OCI-LY7 (cell line): Measurements from ENCODE around the gene DLGAP1. TPM values are rescaled to one million over a fixed set of nuclear protein-coding genes. Genes with fewer than 3 reads are reported as not detected.

ENCODE experiments used
- BruUV-seq: library from RNA; stranded (reverse); fragments of 400-500 nt; replicated peaks from 2 replicates; lab custom pipeline; 2021; lab: Mats Ljungman, UMichigan
- CTCF ChIA-PET: fragments of 300-600 bp; sonication (Branson Sonifier 250); formaldehyde crosslinking; loops from one replicate; lab custom pipeline; 2022; ENCODE audit warnings: antibody characterized with exemption; ENCODE audit not compliant: unreplicated experiment; lab: Charles Lee
- POLR2A ChIA-PET: fragments of 300-600 bp; sonication (Branson Sonifier 250); formaldehyde crosslinking; loops from one replicate; lab custom pipeline; 2022; ENCODE audit warnings: antibody characterized with exemption; lab: Charles Lee
- DNase-seq: peaks from one replicate; pipeline ENCODE4 v3.0.0-alpha.2; 2015; ENCODE audit warnings: low spot score
- H2AFZ ChIP-seq: fragments of 200-600 bp; sonication (generic), shearing (Covaris generic); 2 replicates; pipeline ENCODE4 v1.6.1; 2014; ENCODE audit warnings: mild to moderate bottlenecking, antibody characterized with exemption, low read length, moderate library complexity
- H3K27ac ChIP-seq: fragments of 200-600 bp; sonication (generic); 2 replicates; pipeline ENCODE4 v1.5.1; 2014; ENCODE audit warnings: mixed run types, low read depth, mild to moderate bottlenecking, moderate library complexity, low read length, inconsistent platforms; ENCODE audit not compliant: poor library complexity, severe bottlenecking
- H3K36me3 ChIP-seq: fragments of 200-600 bp; sonication (generic); 2 replicates; pipeline ENCODE4 v1.6.1; 2014; ENCODE audit warnings: mild to moderate bottlenecking, antibody characterized with exemption, low read length, moderate library complexity, mixed read lengths; ENCODE audit not compliant: insufficient read depth
- H3K4me1 ChIP-seq: fragments of 200-600 bp; sonication (generic); 2 replicates; pipeline ENCODE4 v1.5.1; 2014; ENCODE audit warnings: mild to moderate bottlenecking, low read length; ENCODE audit not compliant: insufficient read depth, poor library complexity, severe bottlenecking
- H3K4me2 ChIP-seq: fragments of 200-600 bp; sonication (generic); 2 replicates; pipeline ENCODE4 v1.6.1; 2014; ENCODE audit warnings: mild to moderate bottlenecking, low read length
- H3K4me3 ChIP-seq: fragments of 200-600 bp; sonication (generic); 2 replicates; pipeline ENCODE4 v1.5.1; 2014; ENCODE audit warnings: mild to moderate bottlenecking, low read depth, low read length; ENCODE audit not compliant: poor library complexity, severe bottlenecking
- H3K79me2 ChIP-seq: fragments of 200-600 bp; sonication (generic); 2 replicates; pipeline ENCODE4 v1.6.1; 2016; ENCODE audit warnings: low read depth, mild to moderate bottlenecking, low read length, moderate library complexity, mixed read lengths; ENCODE audit not compliant: insufficient read depth
- H3K9me2 ChIP-seq: fragments of 200-600 bp; sonication (generic); 2 replicates; pipeline ENCODE4 v1.6.1; 2016; ENCODE audit warnings: mild to moderate bottlenecking, low read length, mixed read lengths; ENCODE audit not compliant: insufficient read depth
- H3K9me3 ChIP-seq: fragments of 200-600 bp; sonication (generic); 2 replicates; pipeline ENCODE4 v1.6.1; 2014; ENCODE audit warnings: mild to moderate bottlenecking, mixed run types, low read length, mixed read lengths
- H4K20me1 ChIP-seq: fragments of 200-600 bp; sonication (generic); 2 replicates; pipeline ENCODE4 v1.6.1; 2014; ENCODE audit warnings: mild to moderate bottlenecking, antibody characterized with exemption, low read length, moderate library complexity, mixed read lengths; ENCODE audit not compliant: insufficient read depth
- CTCF ChIP-seq: fragments of 200-600 bp; sonication (generic); conservative IDR thresholded peaks from 2 replicates; pipeline ENCODE4 v1.5.1; 2014; ENCODE audit warnings: mild to moderate bottlenecking, antibody characterized with exemption, low read length, moderate library complexity, mixed read lengths
- EZH2phosphoT487 ChIP-seq: fragments of 200-600 bp; sonication (generic); IDR thresholded peaks from 2 replicates; pipeline ENCODE4 v1.6.1; 2018; ENCODE audit warnings: low read depth, borderline replicate concordance, mild to moderate bottlenecking, mixed run types, antibody characterized with exemption, low read length, moderate library complexity, mixed read lengths
- intact Hi-C: fragments of 100-400 bp; cut with micrococcal nuclease; formaldehyde crosslinking; loops from one replicate; pipeline ENCODE4 v1.10.0; 2022; ENCODE audit not compliant: unreplicated experiment
- total RNA-seq, 2 experiments: library from RNA; depleted of rRNA in 1 of 2; stranded (reverse); fragments of >200 nt in 1 of 2; shearing (Covaris generic) in 1 of 2; gene quantifications; 2 replicates each; pipeline ENCODE4 v1.2.3, GENCODE V29; 2014 to 2022

DLGAP1 gene
- total RNA-seq, 2 experiments from 2014 or later: 0.22 TPM; not detected in 1

- Histone ChIP-seq H3K27ac (no peak overlapping the region), H3K79me2 (no peaks in the 10 kb centered on the region), H3K9me3 (peaks cover 9% of the 10 kb centered on the region; the same call in 1 of the 2 replicates), H3K9me2 (no peaks in the 10 kb centered on the region), H3K4me2 (peak overlapping the region; percentile 66), H3K36me3 (no peaks in the 10 kb centered on the region; the same call in 1 of the 2 replicates), H4K20me1 (no peaks in the 10 kb centered on the region), H2AFZ (peak overlapping the region; percentile 89), H3K4me3 (peak overlapping the region; percentile 60), H3K4me1 (peaks cover 24% of the 10 kb centered on the region)
- no peak for TF ChIP-seq EZH2phosphoT487
- TF ChIP-seq CTCF: peak; percentile 96
- no TSS peak for BruUV-seq
- CTCF ChIA-PET: interaction anchor here (0.6 to 2.9 kb wide), 10 partner anchors 9 to 440 kb away, joined by 3 to 21 read pairs (median 4); no protein-coding TSS in a partner anchor
- intact Hi-C loops: loop anchor here (1.0 to 2.0 kb wide), 4 partner anchors 99 to 491 kb away; no protein-coding TSS in a partner anchor
- POLR2A ChIA-PET: interaction anchor here (0.6 to 2.3 kb wide), 16 partner anchors 8 to 715 kb away, joined by 3 to 10 read pairs (median 4); no protein-coding TSS in a partner anchor
- DNase-seq: peak; percentile 86
Measured at GRCh38 chr18:3771121-3771971, 683.8 kb downstream of the DLGAP1 start.

DNA sequence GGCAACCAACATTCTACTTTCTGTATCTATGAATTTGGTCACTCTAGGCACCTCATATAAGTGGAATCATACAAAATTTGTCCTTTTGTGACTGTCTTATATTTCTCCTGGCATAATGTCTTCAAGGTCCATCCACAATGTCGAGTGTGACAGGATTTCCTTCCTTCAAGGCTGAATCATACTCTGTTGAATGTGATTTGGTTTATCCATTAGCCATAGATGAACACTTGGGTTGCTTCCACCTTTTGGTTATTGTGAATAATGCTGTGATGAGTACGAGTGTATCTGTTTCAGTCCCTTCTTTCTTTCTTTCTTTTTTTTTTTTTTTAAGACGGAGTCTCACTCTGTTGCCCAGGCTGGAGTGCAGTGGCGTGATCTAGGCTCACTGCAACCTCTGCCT is 693.8 kb downstream of the DLGAP1 start:
- Histone ChIP-seq H3K4me1 (no peaks in the 10 kb centered on the region), H3K4me2 (no peak overlapping the region), H3K27ac (no peak overlapping the region), H3K9me3 (peaks cover 13% of the 10 kb centered on the region; the same call in 1 of the 2 replicates), H3K9me2 (no peaks in the 10 kb centered on the region), H2AFZ (peak overlapping the region; percentile 78), H3K4me3 (no peak overlapping the region), H4K20me1 (no peaks in the 10 kb centered on the region), H3K79me2 (no peaks in the 10 kb centered on the region), H3K36me3 (no peaks in the 10 kb centered on the region; the same call in 1 of the 2 replicates)
- intact Hi-C loops: no loop called here
- DNase-seq: no peak
- TF ChIP-seq CTCF (no peak), EZH2phosphoT487 (no peak)
- no TSS peak for BruUV-seq
- ChIA-PET CTCF (no interaction called here), POLR2A (interaction anchor here (0.9 kb wide), 1 partner anchor 61 kb away, joined by 3 read pairs; no protein-coding TSS in a partner anchor)
